OCI-LY1 (cell line): ENCODE results near the gene UNC13C.

Experiments used
- EZH2 ChIP-seq: fragments of 200-600 bp; sonication (generic), shearing (Covaris generic); IDR thresholded peaks from 2 replicates; pipeline ENCODE4 v1.8.0; 2017; ENCODE audit warnings: borderline replicate concordance, mixed run types, mild to moderate bottlenecking, antibody characterized with exemption, low read length, moderate library complexity, mixed read lengths
- TF ChIP-seq, protein P1 (sequence below): fragments of 200-600 bp; sonication (generic), shearing (Covaris generic); IDR thresholded peaks from 2 replicates; pipeline ENCODE4 v1.5.1; 2017; ENCODE audit warnings: mild to moderate bottlenecking, antibody characterized with exemption, low read length, moderate library complexity, mixed read lengths

DNA sequence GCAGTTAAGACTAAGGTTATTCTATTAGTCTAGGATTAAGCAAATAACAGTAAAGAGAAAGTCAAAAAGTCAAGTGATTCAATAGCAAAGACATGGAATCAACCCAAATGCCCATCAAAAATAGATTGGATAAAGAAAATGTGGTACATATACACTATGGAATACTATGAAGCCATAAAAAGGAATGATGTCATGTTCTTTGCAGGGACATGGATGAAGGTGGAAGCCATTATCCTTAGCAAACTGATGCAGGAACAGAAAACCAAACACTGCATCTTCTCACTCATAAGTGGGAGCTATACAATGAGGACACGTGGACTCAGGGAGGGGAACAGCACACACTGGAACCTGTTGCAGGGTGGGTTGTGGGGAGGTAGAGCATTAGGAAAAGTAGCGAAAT, 29.0 kb downstream of the UNC13C start:
- TF ChIP-seq, protein P1, sequence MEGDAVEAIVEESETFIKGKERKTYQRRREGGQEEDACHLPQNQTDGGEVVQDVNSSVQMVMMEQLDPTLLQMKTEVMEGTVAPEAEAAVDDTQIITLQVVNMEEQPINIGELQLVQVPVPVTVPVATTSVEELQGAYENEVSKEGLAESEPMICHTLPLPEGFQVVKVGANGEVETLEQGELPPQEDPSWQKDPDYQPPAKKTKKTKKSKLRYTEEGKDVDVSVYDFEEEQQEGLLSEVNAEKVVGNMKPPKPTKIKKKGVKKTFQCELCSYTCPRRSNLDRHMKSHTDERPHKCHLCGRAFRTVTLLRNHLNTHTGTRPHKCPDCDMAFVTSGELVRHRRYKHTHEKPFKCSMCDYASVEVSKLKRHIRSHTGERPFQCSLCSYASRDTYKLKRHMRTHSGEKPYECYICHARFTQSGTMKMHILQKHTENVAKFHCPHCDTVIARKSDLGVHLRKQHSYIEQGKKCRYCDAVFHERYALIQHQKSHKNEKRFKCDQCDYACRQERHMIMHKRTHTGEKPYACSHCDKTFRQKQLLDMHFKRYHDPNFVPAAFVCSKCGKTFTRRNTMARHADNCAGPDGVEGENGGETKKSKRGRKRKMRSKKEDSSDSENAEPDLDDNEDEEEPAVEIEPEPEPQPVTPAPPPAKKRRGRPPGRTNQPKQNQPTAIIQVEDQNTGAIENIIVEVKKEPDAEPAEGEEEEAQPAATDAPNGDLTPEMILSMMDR, result no peak
- TF ChIP-seq EZH2, result no peak
